Adipocyte (in vitro differentiated cells): ENCODE data around the gene SCYGR3.
A peak's percentile ranks its signal among the peaks of the same experiment; 100 is the strongest.

Experiments
- DNase-seq: peaks from one replicate; pipeline ENCODE4 v3.0.0-alpha.2; 2015; ENCODE audit warnings: low read depth
- H3K27me3 ChIP-seq: replicated peaks from 2 replicates; pipeline ENCODE4 v1.7.0; 2013; ENCODE audit warnings: mild to moderate bottlenecking, low read length, moderate library complexity; ENCODE audit not compliant: control insufficient read depth, insufficient read depth
- H3K36me3 ChIP-seq: 2 replicates; pipeline ENCODE4 v1.7.0; 2013; ENCODE audit warnings: low read length, mild to moderate bottlenecking, moderate library complexity; ENCODE audit not compliant: control insufficient read depth, insufficient read depth, severe bottlenecking
- H3K4me1 ChIP-seq: 2 replicates; pipeline ENCODE4 v1.7.0; 2013; ENCODE audit warnings: mild to moderate bottlenecking, low read length, moderate library complexity; ENCODE audit not compliant: control insufficient read depth, insufficient read depth
- H3K4me3 ChIP-seq: 2 replicates; pipeline ENCODE4 v1.7.0; 2013; ENCODE audit warnings: mild to moderate bottlenecking, low read length, moderate library complexity
- H3K9ac ChIP-seq: 2 replicates; pipeline ENCODE4 v1.7.0; 2013; ENCODE audit warnings: mild to moderate bottlenecking, low read length, moderate library complexity
- H3K9me3 ChIP-seq: 2 replicates; pipeline ENCODE4 v1.7.0; 2013; ENCODE audit warnings: mild to moderate bottlenecking, low read length, moderate library complexity; ENCODE audit not compliant: control insufficient read depth

Gene SCYGR3

GRCh38 chr2:227614740-227615139, at the start of gene SCYGR3:
Gene SCYGR3, minus strand, starts transcription at chr2:227614840. Its CDS starts 0 bp downstream, at chr2:227614840.
- Histone ChIP-seq H3K9ac (no peak within 1 kb of the TSS), H3K9me3 (no peaks in the 10 kb centered on the region), H3K36me3 (no peaks in the 10 kb centered on the region), H3K4me3 (no peak within 1 kb of the TSS), H3K4me1 (peaks cover 18% of the 10 kb centered on the region), H3K27me3 (no peaks in the 10 kb centered on the region)
- no peak for DNase-seq

- Histone ChIP-seq H3K4me3 (no peak overlapping the region), H3K9me3 (no peaks in the 10 kb centered on the region), H3K9ac (no peak overlapping the region), H3K36me3 (no peaks in the 10 kb centered on the region), H3K27me3 (no peaks in the 10 kb centered on the region), H3K4me1 (peaks cover 9% of the 10 kb centered on the region)
- DNase-seq: no peak
Observed at GRCh38 chr2:227661827-227662226, 47.2 kb upstream of the SCYGR3 start.

GRCh38 chr2:227661025-227661649, 46.5 kb upstream of the SCYGR3 start:
- no peaks in the 10 kb centered on the region for H3K27me3 ChIP-seq
- H3K9me3 ChIP-seq: no peaks in the 10 kb centered on the region
- H3K36me3 ChIP-seq: no peaks in the 10 kb centered on the region
- H3K4me1 ChIP-seq: peaks cover 10% of the 10 kb centered on the region
- DNase-seq: no peak
- H3K4me3 ChIP-seq: no peak overlapping the region
- H3K9ac ChIP-seq: no peak overlapping the region

GRCh38 chr2:227657199-227657845, 42.7 kb upstream of the SCYGR3 start:
- no peaks in the 10 kb centered on the region for H3K36me3 ChIP-seq
- H3K4me3 ChIP-seq: no peak overlapping the region
- H3K9me3 ChIP-seq: no peaks in the 10 kb centered on the region
- H3K4me1 ChIP-seq: peaks cover 48% of the 10 kb centered on the region
- H3K27me3 ChIP-seq: no peaks in the 10 kb centered on the region
- DNase-seq: peak; percentile 71
- H3K9ac ChIP-seq: peak overlapping the region; percentile 59

GRCh38 chr2:227655454-227655853, 40.8 kb upstream of the SCYGR3 start:
- Histone ChIP-seq H3K27me3 (no peaks in the 10 kb centered on the region), H3K4me1 (peaks cover 48% of the 10 kb centered on the region), H3K4me3 (no peak overlapping the region), H3K9me3 (no peaks in the 10 kb centered on the region), H3K36me3 (no peaks in the 10 kb centered on the region), H3K9ac (peak overlapping the region; percentile 44)
- peak; percentile 94 for DNase-seq

GRCh38 chr2:227654426-227654825, 39.8 kb upstream of the SCYGR3 start:
- H3K36me3 ChIP-seq: no peaks in the 10 kb centered on the region
- no peaks in the 10 kb centered on the region for H3K27me3 ChIP-seq
- no peaks in the 10 kb centered on the region for H3K9me3 ChIP-seq
- DNase-seq: no peak
- peak overlapping the region; percentile 44 for H3K9ac ChIP-seq
- H3K4me1 ChIP-seq: peaks cover 48% of the 10 kb centered on the region
- H3K4me3 ChIP-seq: no peak overlapping the region

- Histone ChIP-seq H3K9ac (peak overlapping the region; percentile 63), H3K4me3 (peak overlapping the region; percentile 3), H3K36me3 (no peaks in the 10 kb centered on the region), H3K9me3 (no peaks in the 10 kb centered on the region), H3K4me1 (peaks cover 48% of the 10 kb centered on the region), H3K27me3 (no peaks in the 10 kb centered on the region)
- DNase-seq: peak; percentile 61
Observed at GRCh38 chr2:227653419-227653818, 38.8 kb upstream of the SCYGR3 start.

- H3K4me3 ChIP-seq: no peak overlapping the region
- H3K36me3 ChIP-seq: no peaks in the 10 kb centered on the region
- H3K9me3 ChIP-seq: no peaks in the 10 kb centered on the region
- no peaks in the 10 kb centered on the region for H3K27me3 ChIP-seq
- no peak for DNase-seq
- H3K9ac ChIP-seq: no peak overlapping the region
- peaks cover 9% of the 10 kb centered on the region for H3K4me1 ChIP-seq
Observed at GRCh38 chr2:227643990-227644551, 29.4 kb upstream of the SCYGR3 start.

- Histone ChIP-seq H3K36me3 (no peaks in the 10 kb centered on the region), H3K4me3 (no peak overlapping the region), H3K27me3 (no peaks in the 10 kb centered on the region), H3K9ac (peak overlapping the region; percentile 16), H3K4me1 (peaks cover 9% of the 10 kb centered on the region), H3K9me3 (no peaks in the 10 kb centered on the region)
- no peak for DNase-seq
Observed at GRCh38 chr2:227642656-227643055, 28.0 kb upstream of the SCYGR3 start.

GRCh38 chr2:227634201-227634600, 19.6 kb upstream of the SCYGR3 start:
- H3K27me3 ChIP-seq: no peaks in the 10 kb centered on the region
- no peaks in the 10 kb centered on the region for H3K4me1 ChIP-seq
- no peak overlapping the region for H3K9ac ChIP-seq
- no peak overlapping the region for H3K4me3 ChIP-seq
- peak; percentile 22 for DNase-seq
- H3K9me3 ChIP-seq: no peaks in the 10 kb centered on the region
- H3K36me3 ChIP-seq: no peaks in the 10 kb centered on the region

GRCh38 chr2:227632827-227633226, 18.2 kb upstream of the SCYGR3 start:
- H3K4me1 ChIP-seq: no peaks in the 10 kb centered on the region
- no peaks in the 10 kb centered on the region for H3K9me3 ChIP-seq
- DNase-seq: no peak
- H3K9ac ChIP-seq: no peak overlapping the region
- H3K27me3 ChIP-seq: no peaks in the 10 kb centered on the region
- H3K36me3 ChIP-seq: no peaks in the 10 kb centered on the region
- H3K4me3 ChIP-seq: no peak overlapping the region
